ENCODE data around the gene ARNT2. TPM values are rescaled to one million over a fixed set of nuclear protein-coding genes. Genes with fewer than 3 reads are reported as not detected.

ARNT2 gene
- total and polyA plus RNA-seq, 10 of the 15 experiments (the other 5 are each of a cell fraction or from before 2014, with no cell fraction given), result 0.07 to 0.49 (median 0.09) TPM; not detected in 6

DNA sequence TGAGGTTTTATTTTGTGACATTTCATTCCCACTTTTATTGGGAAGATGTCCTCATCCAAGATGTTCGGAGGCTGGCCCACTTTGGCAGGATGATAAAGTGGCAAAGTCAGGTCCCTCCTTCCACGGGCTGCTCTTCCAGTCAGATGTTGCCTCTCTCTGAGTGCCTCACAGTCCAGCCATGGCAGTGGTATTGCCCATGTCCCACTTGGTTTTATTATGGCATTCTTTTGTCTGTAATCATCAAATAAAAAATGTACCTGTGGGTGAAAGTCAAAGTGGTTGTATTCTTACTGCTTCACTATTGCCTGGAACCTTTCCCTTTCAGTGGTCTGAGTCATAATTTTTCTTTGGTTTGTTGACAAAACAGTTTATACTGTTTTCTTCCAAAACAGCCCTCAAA is 20.2 kb downstream of the ARNT2 start:
- Histone ChIP-seq H3K27me3 (replicated peaks in 1 of 2; ENCODE audit: control insufficient read depth in 2 of 2, insufficient read depth in 2 of 2, low read length in 1 of 2) (no peaks in the 10 kb centered on the region; a peak in 1 of 4 replicates), H3K79me2 (ENCODE audit: control insufficient read depth, insufficient read depth, low read length) (no peaks in the 10 kb centered on the region), H3K4me3 (no peak overlapping the region), H3K9ac (ENCODE audit: control insufficient read depth, insufficient read depth, low read length) (no peak overlapping the region), H3K9me3 (replicated peaks; ENCODE audit: control insufficient read depth, insufficient read depth, low read length) (no peaks in the 10 kb centered on the region), H3K4me2 (ENCODE audit: control insufficient read depth, insufficient read depth) (no peak overlapping the region), H4K20me1 (ENCODE audit: control insufficient read depth, insufficient read depth) (no peaks in the 10 kb centered on the region), H3K27ac (ENCODE audit: control insufficient read depth, insufficient read depth) (no peak overlapping the region), H2AFZ (ENCODE audit: control insufficient read depth, low read depth, low read length) (no peak overlapping the region), H3K36me3 (ENCODE audit: control insufficient read depth in 2 of 2, insufficient read depth in 2 of 2, low read length in 1 of 2) (no peaks in the 10 kb centered on the region), H3K4me1 (ENCODE audit: control insufficient read depth, insufficient read depth, low read length) (no peaks in the 10 kb centered on the region)
- FAIRE-seq (no peak), ATAC-seq (no peak), DNase-seq (ENCODE audit: low read depth, low spot score) (no peak)
- WGBS (ENCODE audit: insufficient coverage, insufficient replicate concordance, low lambda C conversion rate, missing lambda C conversion rate), result 31% methylated on average over 2 of the region's 2 CpGs
- no peak for TF ChIP-seq STAT3 (IDR thresholded peaks at IDR 0.05; ENCODE audit: low read depth, low read length)
- intact Hi-C loops (cut with micrococcal nuclease; ENCODE audit: unreplicated experiment), result no loop called here
- CTCF ChIA-PET, result no interaction called here
- BruUV-seq (replicated peaks), result no TSS peak
- in situ Hi-C loops (cut with MboI), result no loop called here
- POLR2A ChIA-PET, result no interaction called here
- SMC1A ChIA-PET (ENCODE audit: uncharacterized antibody, unreplicated experiment), result no interaction called here
- RAD21 ChIA-PET (ENCODE audit: unreplicated experiment), result no interaction called here

DNA sequence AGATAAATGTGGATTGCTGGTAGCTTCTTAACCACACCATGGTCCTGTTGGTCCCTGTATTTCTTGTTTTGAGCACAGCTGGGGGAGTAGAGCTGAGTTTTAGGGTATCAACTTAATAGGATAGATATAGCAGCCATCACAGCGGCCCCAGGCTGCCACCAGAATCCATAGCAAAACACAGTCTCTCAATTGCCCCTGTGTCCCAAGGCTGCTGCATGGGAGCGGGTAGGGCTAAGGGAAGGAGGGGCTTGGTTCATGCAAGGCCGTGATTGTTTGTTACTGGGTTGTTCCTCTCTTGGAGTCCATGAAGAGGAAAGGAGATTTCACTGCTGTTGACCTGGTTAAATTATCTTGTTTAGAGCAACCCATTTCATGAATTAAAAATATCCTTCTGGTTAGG is 22.1 kb downstream of the ARNT2 start:
- ATAC-seq (no peak), FAIRE-seq (no peak), DNase-seq (ENCODE audit: low read depth, low spot score) (no peak)
- no peaks in the 10 kb centered on the region for H3K4me1 ChIP-seq (ENCODE audit: control insufficient read depth, insufficient read depth, low read length)
- no peaks in the 10 kb centered on the region; a peak in 2 of 4 replicates for H3K27me3 ChIP-seq (replicated peaks in 1 of 2; ENCODE audit: control insufficient read depth in 2 of 2, insufficient read depth in 2 of 2, low read length in 1 of 2)
- SMC1A ChIA-PET (ENCODE audit: uncharacterized antibody, unreplicated experiment), result no interaction called here
- RAD21 ChIA-PET (ENCODE audit: unreplicated experiment), result no interaction called here
- H4K20me1 ChIP-seq (ENCODE audit: control insufficient read depth, insufficient read depth), result no peaks in the 10 kb centered on the region
- H3K79me2 ChIP-seq (ENCODE audit: control insufficient read depth, insufficient read depth, low read length), result no peaks in the 10 kb centered on the region
- intact Hi-C loops (cut with micrococcal nuclease; ENCODE audit: unreplicated experiment), result no loop called here
- no peak overlapping the region for H3K4me3 ChIP-seq
- no peaks in the 10 kb centered on the region for H3K9me3 ChIP-seq (replicated peaks; ENCODE audit: control insufficient read depth, insufficient read depth, low read length)
- in situ Hi-C loops (cut with MboI), result no loop called here
- WGBS (ENCODE audit: insufficient coverage, insufficient replicate concordance, low lambda C conversion rate, missing lambda C conversion rate), result 28% methylated on average over 3 of the region's 3 CpGs
- no peak overlapping the region for H2AFZ ChIP-seq (ENCODE audit: control insufficient read depth, low read depth, low read length)
- CTCF ChIA-PET, result no interaction called here
- BruUV-seq (replicated peaks), result no TSS peak
- no peak overlapping the region for H3K27ac ChIP-seq (ENCODE audit: control insufficient read depth, insufficient read depth)
- POLR2A ChIA-PET, result no interaction called here
- H3K9ac ChIP-seq (ENCODE audit: control insufficient read depth, insufficient read depth, low read length), result no peak overlapping the region
- H3K4me2 ChIP-seq (ENCODE audit: control insufficient read depth, insufficient read depth), result no peak overlapping the region
- H3K36me3 ChIP-seq (ENCODE audit: control insufficient read depth in 2 of 2, insufficient read depth in 2 of 2, low read length in 1 of 2), result no peaks in the 10 kb centered on the region
- TF ChIP-seq SPI1 (IDR thresholded peaks at IDR 0.05; ENCODE audit: borderline replicate concordance, insufficient read depth, low read depth, low read length), result no peak
- TF ChIP-seq, protein P1, sequence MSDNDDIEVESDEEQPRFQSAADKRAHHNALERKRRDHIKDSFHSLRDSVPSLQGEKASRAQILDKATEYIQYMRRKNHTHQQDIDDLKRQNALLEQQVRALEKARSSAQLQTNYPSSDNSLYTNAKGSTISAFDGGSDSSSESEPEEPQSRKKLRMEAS (IDR thresholded peaks at IDR 0.05; ENCODE audit: low read depth, low read length), result no peak
- TF ChIP-seq, protein P2, sequence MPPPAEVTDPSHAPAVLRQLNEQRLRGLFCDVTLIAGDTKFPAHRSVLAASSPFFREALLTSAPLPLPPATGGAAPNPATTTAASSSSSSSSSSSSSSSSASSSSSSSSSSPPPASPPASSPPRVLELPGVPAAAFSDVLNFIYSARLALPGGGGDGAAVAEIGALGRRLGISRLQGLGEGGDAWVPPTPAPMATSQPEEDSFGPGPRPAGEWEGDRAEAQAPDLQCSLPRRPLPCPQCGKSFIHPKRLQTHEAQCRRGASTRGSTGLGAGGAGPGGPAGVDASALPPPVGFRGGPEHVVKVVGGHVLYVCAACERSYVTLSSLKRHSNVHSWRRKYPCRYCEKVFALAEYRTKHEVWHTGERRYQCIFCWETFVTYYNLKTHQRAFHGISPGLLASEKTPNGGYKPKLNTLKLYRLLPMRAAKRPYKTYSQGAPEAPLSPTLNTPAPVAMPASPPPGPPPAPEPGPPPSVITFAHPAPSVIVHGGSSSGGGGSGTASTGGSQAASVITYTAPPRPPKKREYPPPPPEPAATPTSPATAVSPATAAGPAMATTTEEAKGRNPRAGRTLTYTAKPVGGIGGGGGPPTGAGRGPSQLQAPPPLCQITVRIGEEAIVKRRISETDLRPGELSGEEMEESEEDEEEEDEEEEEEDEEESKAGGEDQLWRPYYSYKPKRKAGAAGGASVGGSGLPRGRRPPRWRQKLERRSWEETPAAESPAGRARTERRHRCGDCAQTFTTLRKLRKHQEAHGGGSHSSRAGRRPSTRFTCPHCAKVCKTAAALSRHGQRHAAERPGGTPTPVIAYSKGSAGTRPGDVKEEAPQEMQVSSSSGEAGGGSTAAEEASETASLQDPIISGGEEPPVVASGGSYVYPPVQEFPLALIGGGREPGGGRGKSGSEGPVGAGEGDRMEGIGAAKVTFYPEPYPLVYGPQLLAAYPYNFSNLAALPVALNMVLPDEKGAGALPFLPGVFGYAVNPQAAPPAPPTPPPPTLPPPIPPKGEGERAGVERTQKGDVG (CRISPR knock-in tag; IDR thresholded peaks at IDR 0.05), result no peak
- TF ChIP-seq, protein P3, sequence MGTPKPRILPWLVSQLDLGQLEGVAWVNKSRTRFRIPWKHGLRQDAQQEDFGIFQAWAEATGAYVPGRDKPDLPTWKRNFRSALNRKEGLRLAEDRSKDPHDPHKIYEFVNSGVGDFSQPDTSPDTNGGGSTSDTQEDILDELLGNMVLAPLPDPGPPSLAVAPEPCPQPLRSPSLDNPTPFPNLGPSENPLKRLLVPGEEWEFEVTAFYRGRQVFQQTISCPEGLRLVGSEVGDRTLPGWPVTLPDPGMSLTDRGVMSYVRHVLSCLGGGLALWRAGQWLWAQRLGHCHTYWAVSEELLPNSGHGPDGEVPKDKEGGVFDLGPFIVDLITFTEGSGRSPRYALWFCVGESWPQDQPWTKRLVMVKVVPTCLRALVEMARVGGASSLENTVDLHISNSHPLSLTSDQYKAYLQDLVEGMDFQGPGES (IDR thresholded peaks at IDR 0.05), result no peak
- TF ChIP-seq, protein P4, sequence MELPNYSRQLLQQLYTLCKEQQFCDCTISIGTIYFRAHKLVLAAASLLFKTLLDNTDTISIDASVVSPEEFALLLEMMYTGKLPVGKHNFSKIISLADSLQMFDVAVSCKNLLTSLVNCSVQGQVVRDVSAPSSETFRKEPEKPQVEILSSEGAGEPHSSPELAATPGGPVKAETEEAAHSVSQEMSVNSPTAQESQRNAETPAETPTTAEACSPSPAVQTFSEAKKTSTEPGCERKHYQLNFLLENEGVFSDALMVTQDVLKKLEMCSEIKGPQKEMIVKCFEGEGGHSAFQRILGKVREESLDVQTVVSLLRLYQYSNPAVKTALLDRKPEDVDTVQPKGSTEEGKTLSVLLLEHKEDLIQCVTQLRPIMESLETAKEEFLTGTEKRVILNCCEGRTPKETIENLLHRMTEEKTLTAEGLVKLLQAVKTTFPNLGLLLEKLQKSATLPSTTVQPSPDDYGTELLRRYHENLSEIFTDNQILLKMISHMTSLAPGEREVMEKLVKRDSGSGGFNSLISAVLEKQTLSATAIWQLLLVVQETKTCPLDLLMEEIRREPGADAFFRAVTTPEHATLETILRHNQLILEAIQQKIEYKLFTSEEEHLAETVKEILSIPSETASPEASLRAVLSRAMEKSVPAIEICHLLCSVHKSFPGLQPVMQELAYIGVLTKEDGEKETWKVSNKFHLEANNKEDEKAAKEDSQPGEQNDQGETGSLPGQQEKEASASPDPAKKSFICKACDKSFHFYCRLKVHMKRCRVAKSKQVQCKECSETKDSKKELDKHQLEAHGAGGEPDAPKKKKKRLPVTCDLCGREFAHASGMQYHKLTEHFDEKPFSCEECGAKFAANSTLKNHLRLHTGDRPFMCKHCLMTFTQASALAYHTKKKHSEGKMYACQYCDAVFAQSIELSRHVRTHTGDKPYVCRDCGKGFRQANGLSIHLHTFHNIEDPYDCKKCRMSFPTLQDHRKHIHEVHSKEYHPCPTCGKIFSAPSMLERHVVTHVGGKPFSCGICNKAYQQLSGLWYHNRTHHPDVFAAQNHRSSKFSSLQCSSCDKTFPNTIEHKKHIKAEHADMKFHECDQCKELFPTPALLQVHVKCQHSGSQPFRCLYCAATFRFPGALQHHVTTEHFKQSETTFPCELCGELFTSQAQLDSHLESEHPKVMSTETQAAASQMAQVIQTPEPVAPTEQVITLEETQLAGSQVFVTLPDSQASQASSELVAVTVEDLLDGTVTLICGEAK (IDR thresholded peaks at IDR 0.05; ENCODE audit: borderline replicate concordance), result no peak
- TF ChIP-seq, protein P5, sequence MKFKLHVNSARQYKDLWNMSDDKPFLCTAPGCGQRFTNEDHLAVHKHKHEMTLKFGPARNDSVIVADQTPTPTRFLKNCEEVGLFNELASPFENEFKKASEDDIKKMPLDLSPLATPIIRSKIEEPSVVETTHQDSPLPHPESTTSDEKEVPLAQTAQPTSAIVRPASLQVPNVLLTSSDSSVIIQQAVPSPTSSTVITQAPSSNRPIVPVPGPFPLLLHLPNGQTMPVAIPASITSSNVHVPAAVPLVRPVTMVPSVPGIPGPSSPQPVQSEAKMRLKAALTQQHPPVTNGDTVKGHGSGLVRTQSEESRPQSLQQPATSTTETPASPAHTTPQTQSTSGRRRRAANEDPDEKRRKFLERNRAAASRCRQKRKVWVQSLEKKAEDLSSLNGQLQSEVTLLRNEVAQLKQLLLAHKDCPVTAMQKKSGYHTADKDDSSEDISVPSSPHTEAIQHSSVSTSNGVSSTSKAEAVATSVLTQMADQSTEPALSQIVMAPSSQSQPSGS (IDR thresholded peaks at IDR 0.05; ENCODE audit: low read length), result no peak

Measured in GM12878 (cell line).